ENCODE data around the gene ATP5F1E. TPM values are rescaled to one million over a fixed set of nuclear protein-coding genes. Genes with fewer than 3 reads are reported as not detected.

ATP5F1E gene
- total and polyA plus RNA-seq, 4 donors, result 18.4 to 88.8 (median 64.1) TPM

GRCh38 chr20:59063358-59064213 lies 31.5 kb upstream of the ATP5F1E start:
- no peaks in the 10 kb centered on the region for H3K36me3 ChIP-seq (ENCODE audit: control insufficient read depth in 4 of 4, insufficient read depth in 4 of 4, low read length in 4 of 4)
- ATAC-seq (ENCODE audit: insufficient read depth, low FRiP score) (no peak), DNase-seq (peak in 2 of 3 donors; percentile 16 to 23)
- no peaks in the 10 kb centered on the region for H3K9me3 ChIP-seq (ENCODE audit: control insufficient read depth in 4 of 4, insufficient read depth in 3 of 4, low read length in 3 of 4)
- WGBS, 2 donors, result 49 to 71% methylated on average over 22 of the region's 22 CpGs
- peaks cover 0 to 14% (median 8%) of the 10 kb centered on the region in 3 donors for H3K27me3 ChIP-seq (ENCODE audit: control insufficient read depth in 3 of 3, insufficient read depth in 3 of 3, low read length in 2 of 3)
- no peak overlapping the region for H3K9ac ChIP-seq (ENCODE audit: insufficient read depth in 1 of 2, low read length in 2 of 2)
- peaks cover 0 to under 1% (median 0%) of the 10 kb centered on the region in 5 donors for H3K4me1 ChIP-seq (ENCODE audit: control insufficient read depth in 5 of 5, insufficient read depth in 5 of 5, low read length in 5 of 5)
- H3K4me3 ChIP-seq, result no peak overlapping the region
- peak overlapping the region in 1 of 2 donors; percentile 48 for H3K27ac ChIP-seq (ENCODE audit: low read depth in 1 of 2, low read length in 1 of 2)
- TF ChIP-seq CTCF (IDR thresholded peaks at IDR 0.05; ENCODE audit: control extremely low read depth, extremely low read depth), result no peak

- whole genome bisulfite sequencing, 2 donors, result 79 to 83% methylated on average over 4 of the region's 4 CpGs
- Histone ChIP-seq H3K4me1 (ENCODE audit: control insufficient read depth in 5 of 5, insufficient read depth in 5 of 5, low read length in 5 of 5) (no peaks in the 10 kb centered on the region), H3K4me3 (no peak overlapping the region), H3K9ac (ENCODE audit: insufficient read depth in 1 of 2, low read length in 2 of 2) (no peak overlapping the region), H3K27me3 (ENCODE audit: control insufficient read depth in 3 of 3, insufficient read depth in 3 of 3, low read length in 2 of 3) (peaks cover 0 to 12% (median 8%) of the 10 kb centered on the region in 3 donors), H3K9me3 (ENCODE audit: control insufficient read depth in 4 of 4, insufficient read depth in 3 of 4, low read length in 3 of 4) (no peaks in the 10 kb centered on the region), H3K36me3 (ENCODE audit: control insufficient read depth in 4 of 4, insufficient read depth in 4 of 4, low read length in 4 of 4) (no peaks in the 10 kb centered on the region), H3K27ac (ENCODE audit: low read depth in 1 of 2, low read length in 1 of 2) (no peak overlapping the region)
- ATAC-seq (ENCODE audit: insufficient read depth, low FRiP score), result no peak
- DNase-seq, result no peak
- no peak for TF ChIP-seq CTCF (IDR thresholded peaks at IDR 0.05; ENCODE audit: control extremely low read depth, extremely low read depth)
Measured at GRCh38 chr20:59062081-59062480, 29.9 kb upstream of the ATP5F1E start.

GRCh38 chr20:59055302-59055701 lies 23.2 kb upstream of the ATP5F1E start:
- Histone ChIP-seq H3K27me3 (ENCODE audit: control insufficient read depth in 3 of 3, insufficient read depth in 3 of 3, low read length in 2 of 3) (peaks cover 0 to 3% (median 0%) of the 10 kb centered on the region in 3 donors), H3K9ac (ENCODE audit: insufficient read depth in 1 of 2, low read length in 2 of 2) (no peak overlapping the region), H3K9me3 (ENCODE audit: control insufficient read depth in 4 of 4, insufficient read depth in 3 of 4, low read length in 3 of 4) (no peaks in the 10 kb centered on the region), H3K4me3 (no peak overlapping the region), H3K4me1 (ENCODE audit: control insufficient read depth in 5 of 5, insufficient read depth in 5 of 5, low read length in 5 of 5) (no peaks in the 10 kb centered on the region), H3K36me3 (ENCODE audit: control insufficient read depth in 4 of 4, insufficient read depth in 4 of 4, low read length in 4 of 4) (no peaks in the 10 kb centered on the region), H3K27ac (ENCODE audit: low read depth in 1 of 2, low read length in 1 of 2) (no peak overlapping the region)
- WGBS, 2 donors, result 62 to 63% methylated on average over 7 of the region's 7 CpGs
- peak; percentile 14 for TF ChIP-seq CTCF (IDR thresholded peaks at IDR 0.05; ENCODE audit: control extremely low read depth, extremely low read depth)
- DNase-seq (peak in 1 of 3 donors; percentile 30), ATAC-seq (ENCODE audit: insufficient read depth, low FRiP score) (no peak)

Data from lung (tissue), 12 donors.